ENCODE results near the gene MSN.

GRCh38 chrX:65769564-65770292 is 102.3 kb downstream of the MSN start:
- TF ChIP-seq POLR2A (IDR thresholded peaks at IDR 0.05; ENCODE audit: low read length) = no peak
- TF ChIP-seq GATA1 (IDR thresholded peaks at IDR 0.05; ENCODE audit: low read depth, low read length) = no peak
